Neural cell (in vitro differentiated cells): ENCODE measurements around the gene SDK1.

ENCODE experiments used
- CTCF ChIP-seq: fragments of 450-650 bp; IDR thresholded peaks from 2 replicates; pipeline ENCODE4 v1.5.1; 2014; ENCODE audit warnings: antibody characterized with exemption, mild to moderate bottlenecking, moderate library complexity; ENCODE audit not compliant: poor library complexity, severe bottlenecking
- EP300 ChIP-seq: fragments of 450-650 bp; conservative IDR thresholded peaks from 2 replicates; pipeline ENCODE4 v1.6.1; 2014; ENCODE audit warnings: antibody characterized with exemption, mild to moderate bottlenecking, moderate library complexity; ENCODE audit not compliant: poor library complexity, severe bottlenecking
- MXI1 ChIP-seq: fragments of 450-650 bp; conservative IDR thresholded peaks from 2 replicates; pipeline ENCODE4 v1.6.1; 2014; ENCODE audit warnings: antibody characterized with exemption, mild to moderate bottlenecking; ENCODE audit not compliant: poor library complexity, severe bottlenecking
- SMC3 ChIP-seq: fragments of 450-650 bp; conservative IDR thresholded peaks from 2 replicates; pipeline ENCODE4 v1.6.1; 2014; ENCODE audit warnings: antibody characterized with exemption, mild to moderate bottlenecking, moderate library complexity; ENCODE audit not compliant: poor library complexity

DNA sequence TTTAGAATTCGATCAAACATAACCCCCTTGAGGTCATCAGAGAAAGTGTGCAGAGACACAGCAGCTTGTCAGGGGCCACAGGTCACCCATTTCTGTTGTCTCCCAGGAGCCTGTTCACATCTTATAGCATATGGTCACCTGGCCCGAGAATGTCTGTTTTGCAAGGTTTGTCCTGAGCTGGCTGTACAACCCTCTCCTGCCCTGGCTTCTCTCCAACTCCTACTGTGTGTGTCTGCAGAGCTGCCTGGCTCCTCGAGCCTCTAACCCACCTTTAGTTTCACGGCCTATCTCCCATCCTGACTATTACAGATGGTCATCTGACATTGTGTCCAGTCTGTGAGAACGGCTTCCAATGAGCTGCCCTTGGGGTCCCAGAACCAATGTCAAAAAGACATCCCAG, 683.4 kb downstream of the SDK1 start:
- TF ChIP-seq CTCF (no peak), EP300 (no peak), MXI1 (no peak), SMC3 (no peak)
